ENCODE measurements around the gene NUP210. TPM values are rescaled to one million over a fixed set of nuclear protein-coding genes. Genes with fewer than 3 reads are reported as not detected.

Gene NUP210
- total RNA-seq, 4 donors from 2014 or later, result 3.1 to 15.4 (median 5.0) TPM

DNA sequence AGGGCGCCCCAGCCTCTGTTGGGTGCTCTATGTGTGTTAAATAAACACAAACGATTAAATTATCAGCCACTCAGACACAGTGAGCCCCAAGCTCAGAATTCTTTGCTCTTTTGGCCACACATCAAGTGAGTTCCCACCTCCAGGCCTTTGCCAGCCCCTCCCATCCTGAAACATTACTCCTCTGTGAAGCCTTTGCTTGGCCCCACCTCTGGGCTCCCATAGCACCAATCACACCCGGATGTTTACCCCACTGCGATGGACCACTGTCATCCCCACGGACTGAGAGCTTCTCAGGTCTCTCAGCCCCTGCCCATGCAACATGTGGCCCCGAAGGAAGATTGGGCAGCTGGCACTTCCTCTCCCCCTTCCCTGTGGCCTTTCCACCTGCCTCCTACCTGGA, 85.1 kb downstream of the NUP210 start:
- Histone ChIP-seq H3K9me3 (no peaks in the 10 kb centered on the region), H3K36me3 (peaks cover 8% of the 10 kb centered on the region), H3K27ac (no peak overlapping the region), H3K27me3 (no peaks in the 10 kb centered on the region), H3K4me3 (no peak overlapping the region), H3K4me1 (no peaks in the 10 kb centered on the region)
- 60% methylated on average over 6 of the region's 6 CpGs for WGBS
- no peak for DNase-seq (ENCODE audit: low spot score in 2 of 2)
- TF ChIP-seq, protein P1, sequence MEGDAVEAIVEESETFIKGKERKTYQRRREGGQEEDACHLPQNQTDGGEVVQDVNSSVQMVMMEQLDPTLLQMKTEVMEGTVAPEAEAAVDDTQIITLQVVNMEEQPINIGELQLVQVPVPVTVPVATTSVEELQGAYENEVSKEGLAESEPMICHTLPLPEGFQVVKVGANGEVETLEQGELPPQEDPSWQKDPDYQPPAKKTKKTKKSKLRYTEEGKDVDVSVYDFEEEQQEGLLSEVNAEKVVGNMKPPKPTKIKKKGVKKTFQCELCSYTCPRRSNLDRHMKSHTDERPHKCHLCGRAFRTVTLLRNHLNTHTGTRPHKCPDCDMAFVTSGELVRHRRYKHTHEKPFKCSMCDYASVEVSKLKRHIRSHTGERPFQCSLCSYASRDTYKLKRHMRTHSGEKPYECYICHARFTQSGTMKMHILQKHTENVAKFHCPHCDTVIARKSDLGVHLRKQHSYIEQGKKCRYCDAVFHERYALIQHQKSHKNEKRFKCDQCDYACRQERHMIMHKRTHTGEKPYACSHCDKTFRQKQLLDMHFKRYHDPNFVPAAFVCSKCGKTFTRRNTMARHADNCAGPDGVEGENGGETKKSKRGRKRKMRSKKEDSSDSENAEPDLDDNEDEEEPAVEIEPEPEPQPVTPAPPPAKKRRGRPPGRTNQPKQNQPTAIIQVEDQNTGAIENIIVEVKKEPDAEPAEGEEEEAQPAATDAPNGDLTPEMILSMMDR (IDR thresholded peaks at IDR 0.05), result no peak
- no peak for TF ChIP-seq POLR2A (IDR thresholded peaks at IDR 0.05)
- TF ChIP-seq POLR2AphosphoS5 (IDR thresholded peaks at IDR 0.05), result no peak
- TF ChIP-seq EP300 (IDR thresholded peaks at IDR 0.05), result no peak

DNA sequence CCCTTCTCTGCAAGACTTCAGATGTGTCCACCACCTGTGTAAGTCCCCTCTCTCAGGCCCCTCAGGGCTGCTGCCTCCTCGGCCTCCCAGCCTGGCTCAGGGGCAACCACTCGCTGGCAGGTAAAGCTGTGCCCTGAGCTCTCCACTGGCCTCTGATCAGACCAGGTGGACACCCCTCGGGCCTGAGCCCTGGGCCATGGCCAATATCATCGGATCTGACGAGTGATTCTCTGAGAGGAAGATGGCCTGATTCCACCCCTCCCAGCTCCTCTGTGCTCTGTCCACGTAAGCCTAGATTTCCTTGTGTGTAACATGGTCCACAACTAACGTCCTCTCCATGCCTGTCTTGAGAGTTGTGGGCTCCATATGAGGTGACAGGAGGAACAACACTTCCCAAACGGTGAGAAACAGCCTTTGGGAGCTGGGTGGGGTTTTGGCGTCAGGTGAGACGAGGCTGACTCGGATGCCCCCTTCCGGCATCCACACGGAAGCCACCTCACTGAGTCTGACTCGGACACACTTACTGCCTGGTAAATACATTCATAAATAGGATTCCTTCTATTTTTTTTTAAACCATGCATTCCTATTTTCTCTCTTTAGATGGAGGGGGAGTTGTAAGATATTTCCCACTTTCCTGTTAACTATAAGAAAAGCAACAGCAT, 86.8 kb downstream of the NUP210 start:
- no peak overlapping the region for H3K4me3 ChIP-seq
- DNase-seq (ENCODE audit: low spot score in 2 of 2), result no peak
- 86% methylated on average over 9 of the region's 14 CpGs for whole genome bisulfite sequencing
- H3K27me3 ChIP-seq, result no peaks in the 10 kb centered on the region
- TF ChIP-seq, protein P1 (IDR thresholded peaks at IDR 0.05), result no peak
- TF ChIP-seq POLR2A (IDR thresholded peaks at IDR 0.05), result no peak
- no peak for TF ChIP-seq EP300 (IDR thresholded peaks at IDR 0.05)
- no peak for TF ChIP-seq POLR2AphosphoS5 (IDR thresholded peaks at IDR 0.05)
- no peak overlapping the region for H3K27ac ChIP-seq
- no peaks in the 10 kb centered on the region for H3K4me1 ChIP-seq
- peaks cover 5% of the 10 kb centered on the region for H3K36me3 ChIP-seq
- no peaks in the 10 kb centered on the region for H3K9me3 ChIP-seq

DNA sequence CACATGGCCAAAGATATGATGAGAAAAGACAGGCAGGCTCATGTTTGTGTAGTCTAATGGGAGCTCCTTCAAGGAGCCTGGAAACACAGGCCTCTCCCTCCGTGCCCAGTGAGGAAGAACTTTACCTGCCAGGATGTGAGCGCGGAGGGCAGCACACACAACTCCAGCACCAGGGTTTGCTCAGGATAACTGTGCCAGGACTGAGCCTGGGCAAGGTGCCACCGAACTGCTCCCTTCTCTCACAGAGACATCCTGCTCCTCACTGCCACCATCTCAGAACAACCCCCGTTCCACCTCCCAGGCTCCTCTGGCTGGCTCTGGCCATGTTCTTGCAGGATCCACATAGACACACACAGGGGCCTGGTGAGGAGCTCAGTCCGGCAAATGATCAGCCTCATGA, 87.4 kb downstream of the NUP210 start:
- no peak for DNase-seq (ENCODE audit: low spot score in 2 of 2)
- TF ChIP-seq EP300 (IDR thresholded peaks at IDR 0.05), result no peak
- H3K27ac ChIP-seq, result no peak overlapping the region
- H3K36me3 ChIP-seq, result peaks cover 6% of the 10 kb centered on the region
- H3K27me3 ChIP-seq, result no peaks in the 10 kb centered on the region
- H3K4me1 ChIP-seq, result no peaks in the 10 kb centered on the region
- H3K4me3 ChIP-seq, result no peak overlapping the region
- no peaks in the 10 kb centered on the region for H3K9me3 ChIP-seq
- WGBS, result 76% methylated on average over 5 of the region's 6 CpGs

DNA sequence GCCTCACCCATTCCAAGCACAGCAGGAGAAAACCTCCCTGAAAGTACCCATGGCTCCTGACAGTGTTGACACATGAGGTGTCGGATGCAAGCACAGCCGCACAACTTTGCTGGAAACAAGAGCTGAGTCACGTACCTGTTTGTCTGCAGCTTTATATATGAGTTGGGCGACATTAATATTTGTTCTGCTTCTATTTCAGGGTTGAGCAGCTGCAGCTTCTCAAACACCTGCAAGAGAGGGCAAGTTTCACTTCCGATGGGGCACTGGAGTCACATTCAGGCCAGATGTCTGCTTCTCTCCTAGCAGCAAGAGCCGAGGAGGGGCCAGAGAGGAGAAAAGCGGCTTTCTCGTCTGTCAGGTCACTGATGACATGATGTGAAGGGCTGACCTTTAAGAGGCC, 88.0 kb downstream of the NUP210 start:
- no peak for DNase-seq (ENCODE audit: low spot score in 2 of 2)
- TF ChIP-seq POLR2A (IDR thresholded peaks at IDR 0.05) (no peak), EP300 (IDR thresholded peaks at IDR 0.05) (no peak), POLR2AphosphoS5 (IDR thresholded peaks at IDR 0.05) (no peak)
- TF ChIP-seq, protein P1 (IDR thresholded peaks at IDR 0.05), result no peak
- Histone ChIP-seq H3K9me3 (no peaks in the 10 kb centered on the region), H3K27me3 (no peaks in the 10 kb centered on the region), H3K4me3 (no peak overlapping the region), H3K36me3 (peaks cover 11% of the 10 kb centered on the region), H3K27ac (no peak overlapping the region), H3K4me1 (no peaks in the 10 kb centered on the region)
- 62% methylated on average over 8 of the region's 8 CpGs for WGBS

DNA sequence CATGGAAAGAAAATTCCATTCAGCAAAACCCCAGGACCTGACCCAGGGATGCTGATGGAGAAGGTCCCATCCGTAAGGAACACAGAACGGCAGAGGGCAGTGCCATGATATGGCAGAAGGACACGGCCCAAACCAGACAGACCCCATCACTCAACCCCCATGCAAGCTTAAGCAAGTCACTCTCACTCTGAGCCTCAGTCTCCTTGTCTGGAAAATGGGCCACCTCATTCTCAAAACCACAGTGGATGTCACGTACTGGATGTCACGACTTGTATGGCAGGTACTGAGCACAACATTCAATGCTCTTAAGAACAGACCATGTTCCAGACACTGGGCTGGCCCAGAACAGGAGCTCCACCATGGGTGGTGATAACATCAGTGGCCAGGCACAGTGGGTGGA, 90.4 kb downstream of the NUP210 start:
- no peak for TF ChIP-seq POLR2A (IDR thresholded peaks at IDR 0.05)
- no peak for TF ChIP-seq POLR2AphosphoS5 (IDR thresholded peaks at IDR 0.05)
- TF ChIP-seq, protein P1 (IDR thresholded peaks at IDR 0.05), result no peak
- no peak for TF ChIP-seq EP300 (IDR thresholded peaks at IDR 0.05)

More for the DNA sequence above, 90.4 kb downstream of the NUP210 start:
- no peaks in the 10 kb centered on the region for H3K9me3 ChIP-seq
- no peak overlapping the region for H3K27ac ChIP-seq
- H3K4me3 ChIP-seq, result no peak overlapping the region
- 88% methylated on average over 5 of the region's 5 CpGs for WGBS
- no peak for DNase-seq (ENCODE audit: low spot score in 2 of 2)
- H3K27me3 ChIP-seq, result no peaks in the 10 kb centered on the region
- H3K36me3 ChIP-seq, result peaks cover 6% of the 10 kb centered on the region
- no peaks in the 10 kb centered on the region for H3K4me1 ChIP-seq

All from suprapubic skin (tissue), 4 donors.